GM12878 (cell line): Measurements from ENCODE around the gene SMG9. TPM values are rescaled to one million over a fixed set of nuclear protein-coding genes. Genes with fewer than 3 reads are reported as not detected.

Source experiments
- ATAC-seq: fragments of 200-7000 bp; cut with Tn5 transposase; 3 replicates; pipeline ENCODE4 v1.9.1; 2020; ENCODE audit warnings: mild to moderate bottlenecking, moderate library complexity
- BruUV-seq: library from RNA; stranded (reverse); fragments of 400-500 nt; replicated peaks from 2 replicates; lab custom pipeline; 2021; lab: Mats Ljungman, UMichigan
- CTCF ChIA-PET: fragments of 300-600 bp; sonication (Branson Sonifier 250); formaldehyde crosslinking; extraction: SDS; loops from one replicate; lab custom pipeline; 2021; ENCODE audit warnings: inconsistent platforms; lab: Yijun Ruan, JAX
- POLR2A ChIA-PET: fragments of 350-600 bp; formaldehyde crosslinking; extraction: SDS; loops from one replicate; lab custom pipeline; 2021; ENCODE audit warnings: inconsistent platforms; lab: Charles Lee
- RAD21 ChIA-PET: fragments of 300-600 bp; sonication (Branson Sonifier 250); formaldehyde crosslinking; loops from one replicate; lab custom pipeline; 2023; ENCODE audit warnings: antibody characterized with exemption; ENCODE audit not compliant: unreplicated experiment; lab: Charles Lee
- SMC1A ChIA-PET: fragments of 300-600 bp; sonication (Branson Sonifier 250); formaldehyde crosslinking; loops from one replicate; lab custom pipeline; 2023; ENCODE audit not compliant: unreplicated experiment, uncharacterized antibody; lab: Charles Lee
- DNase-seq: peaks from one replicate; pipeline ENCODE4 v3.0.0-alpha.2; 2011; ENCODE audit warnings: low read depth, low spot score
- FAIRE-seq: peaks from 3 replicates; lab custom pipeline; 2011; peaks lifted over from hg19 to GRCh38; lab: Jason Lieb, UNC
- H2AFZ ChIP-seq: 2 replicates; pipeline ENCODE4 v1.6.0; 2011; ENCODE audit warnings: low read depth, low read length, control low read depth; ENCODE audit not compliant: control insufficient read depth
- H3K27ac ChIP-seq: 2 replicates; pipeline ENCODE4 v1.5.1; 2011; ENCODE audit warnings: control low read depth; ENCODE audit not compliant: control insufficient read depth, insufficient read depth
- H3K27me3 ChIP-seq, 2 experiments: replicated peaks in 1 of 2; 2 replicates each; pipeline versions ENCODE4 v1.6.0 to v1.6.1; 2011; ENCODE audit warnings: low read length in 1 of 2; ENCODE audit not compliant: control insufficient read depth in 2 of 2, insufficient read depth in 2 of 2
- H3K36me3 ChIP-seq, 2 experiments: 2 replicates each; pipeline ENCODE4 v1.5.1; 2011; ENCODE audit warnings: low read length in 1 of 2; ENCODE audit not compliant: control insufficient read depth in 2 of 2, insufficient read depth in 2 of 2
- H3K4me1 ChIP-seq: 2 replicates; pipeline ENCODE4 v1.6.1; 2011; ENCODE audit warnings: mild to moderate bottlenecking, low read length, moderate library complexity, mixed read lengths; ENCODE audit not compliant: control insufficient read depth, insufficient read depth
- H3K4me2 ChIP-seq: 2 replicates; pipeline ENCODE4 v1.6.0; 2011; ENCODE audit warnings: control low read depth; ENCODE audit not compliant: control insufficient read depth, insufficient read depth
- H3K4me3 ChIP-seq: fragments of 200-600 bp; sonication (generic); 2 replicates; pipeline ENCODE4 v1.5.1; 2016
- H3K79me2 ChIP-seq: 2 replicates; pipeline ENCODE4 v1.6.0; 2011; ENCODE audit warnings: low read length; ENCODE audit not compliant: control insufficient read depth, insufficient read depth
- H3K9ac ChIP-seq: 2 replicates; pipeline ENCODE4 v1.8.0; 2011; ENCODE audit warnings: low read length, control low read depth, mixed read lengths; ENCODE audit not compliant: control insufficient read depth, insufficient read depth
- H3K9me3 ChIP-seq: replicated peaks from 3 replicates; pipeline ENCODE4 v1.5.1; 2011; ENCODE audit warnings: mild to moderate bottlenecking, low read length; ENCODE audit not compliant: control insufficient read depth, insufficient read depth
- H4K20me1 ChIP-seq: 2 replicates; pipeline ENCODE4 v1.6.0; 2011; ENCODE audit not compliant: control insufficient read depth, insufficient read depth
- BCLAF1 ChIP-seq: fragments of 450-650 bp; IDR thresholded peaks from 2 replicates; pipeline ENCODE4 v1.6.1; 2017; ENCODE audit warnings: antibody characterized with exemption, mild to moderate bottlenecking, moderate library complexity
- CEBPB ChIP-seq, 2 experiments: fragments of 150-350 bp in 1 of 2; IDR thresholded peaks; 2 replicates each; pipeline ENCODE4 v1.6.1; 2012 to 2014; ENCODE audit warnings: low read depth in 2 of 2, low read length in 2 of 2, borderline replicate concordance in 1 of 2, inconsistent platforms in 1 of 2
- DPF2 ChIP-seq: fragments of 450-650 bp; IDR thresholded peaks from 2 replicates; pipeline ENCODE4 v1.6.1; 2017; ENCODE audit warnings: mild to moderate bottlenecking
- EP300 ChIP-seq, 2 experiments: fragments of 150-350 bp in 1 of 2; IDR thresholded peaks; 2 replicates each; pipeline ENCODE4 v1.6.1; 2011 to 2012; ENCODE audit warnings: low read depth in 2 of 2, low read length in 2 of 2, borderline replicate concordance in 1 of 2, improper control_type of control experiment in 1 of 2, inconsistent platforms in 1 of 2; ENCODE audit not compliant: control insufficient read depth in 1 of 2
- EZH2 ChIP-seq: IDR thresholded peaks from 2 replicates; pipeline ENCODE4 v1.6.1; 2012; ENCODE audit warnings: low read depth, mild to moderate bottlenecking, control low read depth, inconsistent platforms, low read length, borderline replicate concordance; ENCODE audit not compliant: control insufficient read depth
- FOXM1 ChIP-seq: IDR thresholded peaks from 2 replicates; pipeline ENCODE4 v1.6.1; 2012; ENCODE audit warnings: low read depth, mild to moderate bottlenecking, inconsistent platforms, low read length, moderate library complexity
- HDAC6 ChIP-seq: fragments of 200-600 bp; sonication (generic); IDR thresholded peaks from one replicate; pipeline ENCODE4 v1.8.0; 2017; ENCODE audit warnings: antibody characterized with exemption; ENCODE audit not compliant: unreplicated experiment
- MEF2A ChIP-seq: IDR thresholded peaks from 2 replicates; pipeline ENCODE4 v1.6.1; 2011; ENCODE audit warnings: low read depth, mild to moderate bottlenecking, low read length, moderate library complexity; ENCODE audit not compliant: insufficient read depth
- MTA2 ChIP-seq: fragments of 450-650 bp; IDR thresholded peaks from 2 replicates; pipeline ENCODE4 v1.6.1; 2016; ENCODE audit warnings: low read depth, mild to moderate bottlenecking, moderate library complexity
- NR2C2 ChIP-seq: IDR thresholded peaks from 2 replicates; pipeline ENCODE4 v1.6.1; 2011; ENCODE audit warnings: borderline replicate concordance, low read depth; ENCODE audit not compliant: control insufficient read depth, insufficient read length
- NR2F1 ChIP-seq: fragments of 450-650 bp; conservative IDR thresholded peaks from 2 replicates; pipeline ENCODE4 v1.6.1; 2017; ENCODE audit warnings: mild to moderate bottlenecking
- SIN3A ChIP-seq: IDR thresholded peaks from 2 replicates; pipeline ENCODE4 v1.6.1; 2012; ENCODE audit warnings: low read depth, low read length, improper control_type of control experiment
- TCF12 ChIP-seq: IDR thresholded peaks from 2 replicates; pipeline ENCODE4 v1.6.1; 2011; ENCODE audit warnings: low read depth, mild to moderate bottlenecking, low read length
- USF2 ChIP-seq: IDR thresholded peaks from 2 replicates; pipeline ENCODE4 v1.6.1; 2011; ENCODE audit warnings: low read depth, low read length, improper control_type of control experiment, borderline replicate concordance
- ZBTB33 ChIP-seq: fragments of 450-650 bp; IDR thresholded peaks from 2 replicates; pipeline ENCODE4 v1.6.1; 2017; ENCODE audit warnings: mild to moderate bottlenecking
- ZSCAN29 ChIP-seq: fragments of 450-650 bp; IDR thresholded peaks from 2 replicates; pipeline ENCODE4 v1.6.1; 2017; ENCODE audit warnings: mild to moderate bottlenecking, moderate library complexity
- WGBS: methylation state at CpG from one replicate; pipeline ENCODE4 v1.1.6; 2016; ENCODE audit warnings: low lambda C conversion rate; ENCODE audit not compliant: insufficient replicate concordance, insufficient coverage; ENCODE audit errors: missing lambda C conversion rate; 5-methylcytosine and 5-hydroxymethylcytosine counted together
- in situ Hi-C: fragments of 300-500 bp; cut with MboI; formaldehyde crosslinking; loops from 9 replicates; pipeline ENCODE4 v1.14.3; 2018; ENCODE audit warnings: mixed read lengths
- intact Hi-C: fragments of 100-400 bp; cut with micrococcal nuclease; formaldehyde crosslinking; loops from one replicate; pipeline ENCODE4 v1.14.2; 2022; ENCODE audit not compliant: unreplicated experiment
- polyA plus RNA-seq, 11 experiments: library from polyadenylated mRNA; depleted of rRNA in 4 of 11; unstranded in 6 of 11; stranded (reverse) in 5 of 11; fragments of >200 nt; fragmentation: Nextera tagmentation in 4 of 11; fragmentation: Illumina TruSeq in 1 of 11; extraction: Ambion mirVana in 4 of 11; extraction: Trizol in 1 of 11; gene quantifications; 1 replicate in 1 of 11; 2 replicates in 10 of 11; pipeline versions ENCODE4 v1.2.1 to v1.2.3, GENCODE V29; 2011 to 2016; ENCODE audit warnings: inconsistent platforms in 2 of 11, missing spikeins in 2 of 11, low read depth in 1 of 11
- total RNA-seq, 4 experiments: library from RNA; depleted of rRNA in 3 of 4; stranded (reverse); fragments of >200 nt in 3 of 4; fragmentation: Illumina TruSeq in 1 of 4; extraction: Trizol in 1 of 4; gene quantifications; 2 replicates each; pipeline versions ENCODE4 v1.2.1 to v1.2.3, GENCODE V29; 2013 to 2021

SMG9 gene
- total and polyA plus RNA-seq, 10 of the 15 experiments (the other 5 are each of a cell fraction or from before 2014, with no cell fraction given), result 0.69 to 52.2 (median 28.1) TPM

- peak overlapping the region; percentile 48 for H3K27ac ChIP-seq
- no peaks in the 10 kb centered on the region for H3K9me3 ChIP-seq
- FAIRE-seq, result no peak
- 2% methylated on average over 6 of the region's 7 CpGs for WGBS
- SMC1A ChIA-PET, result interaction anchor here (0.6 to 2.9 kb wide), 10 partner anchors 11 to 84 kb away, joined by 3 to 22 read pairs (median 3); partner anchors contain the start of gene PLAUR
- no peaks in the 10 kb centered on the region for H3K79me2 ChIP-seq
- CTCF ChIA-PET, result interaction anchor here (0.7 to 2.8 kb wide), 6 partner anchors 10 to 163 kb away, joined by 3 to 13 read pairs (median 4); no protein-coding TSS in a partner anchor
- 0 out of 2 replicates have a peak overlapping the region, but pooled peaks have one; percentile 10 for H3K9ac ChIP-seq
- RAD21 ChIA-PET, result interaction anchor here (0.7 to 2.3 kb wide), 13 partner anchors 8 to 166 kb away, joined by 3 to 30 read pairs (median 4); no protein-coding TSS in a partner anchor
- peak; percentile 77 for ATAC-seq
- peak; percentile 68 for DNase-seq
- H2AFZ ChIP-seq, result no peak overlapping the region
- intact Hi-C loops (loop anchor here (2.0 kb wide), 1 partner anchor 57 kb away; no protein-coding TSS in a partner anchor), in situ Hi-C loops (no loop called here)
- no peaks in the 10 kb centered on the region for H4K20me1 ChIP-seq
- peaks cover 26% of the 10 kb centered on the region for H3K4me1 ChIP-seq
- H3K36me3 ChIP-seq, result peaks cover 3 to 7% of the 10 kb centered on the region in 2 experiments; a peak in 3 of 4 replicates
- H3K4me2 ChIP-seq, result peak overlapping the region; percentile 18; the same call in 1 of the 2 replicates
- H3K4me3 ChIP-seq, result no peak overlapping the region
- no peaks in the 10 kb centered on the region for H3K27me3 ChIP-seq
- BruUV-seq, result no TSS peak
- POLR2A ChIA-PET, result interaction anchor here (0.5 to 1.7 kb wide), 8 partner anchors 21 to 1657 kb away, joined by 3 to 11 read pairs (median 4); partner anchors contain the start of gene PLAUR
- TF ChIP-seq USF2, result no peak
- peak; percentile 51; the same call in 1 of the 2 replicates for TF ChIP-seq MEF2A
- TF ChIP-seq CEBPB (IDR thresholded peaks at IDR 0.05; ENCODE audit: borderline replicate concordance in 1 of 2, low read depth in 2 of 2, low read length in 2 of 2), result no peak
- TF ChIP-seq NR2C2, result no peak
- TF ChIP-seq DPF2, result peak; percentile 54
- TF ChIP-seq HDAC6, result no peak
- peak; percentile 80; the same call in 1 of the 2 replicates for TF ChIP-seq FOXM1
- TF ChIP-seq BCLAF1, result no peak
- no peak for TF ChIP-seq ZSCAN29
- peak; percentile 48 for TF ChIP-seq MTA2
- TF ChIP-seq TCF12, result peak; percentile 82
- no peak for TF ChIP-seq ZBTB33
- no peak for TF ChIP-seq EZH2
- peak; percentile 75 for TF ChIP-seq NR2F1
- TF ChIP-seq EP300 (IDR thresholded peaks at IDR 0.05; ENCODE audit: borderline replicate concordance in 1 of 2, control insufficient read depth in 1 of 2, low read depth in 2 of 2, low read length in 2 of 2), result no peak
- no peak for TF ChIP-seq SIN3A
Observed at GRCh38 chr19:43725468-43725867, 29.3 kb downstream of the SMG9 start.
